Hepatocyte (in vitro differentiated cells): ENCODE data around the gene AP3D1. TPM values are rescaled to one million over a fixed set of nuclear protein-coding genes. Genes with fewer than 3 reads are reported as not detected.

Experiments
- DNase-seq: peaks from one replicate; pipeline ENCODE4 v3.0.0-alpha.2; 2016; ENCODE audit warnings: low spot score
- H2AFZ ChIP-seq: fragments of 200-600 bp; sonication (generic); 2 replicates; pipeline ENCODE4 v1.6.0; 2016; ENCODE audit warnings: antibody characterized with exemption, mild to moderate bottlenecking
- H3K27ac ChIP-seq: fragments of 200-600 bp; sonication (generic); 2 replicates; pipeline ENCODE4 v1.5.1; 2016; ENCODE audit warnings: mild to moderate bottlenecking
- H3K27me3 ChIP-seq: fragments of 200-600 bp; sonication (generic); 2 replicates; pipeline ENCODE4 v1.6.1; 2016
- H3K36me3 ChIP-seq: fragments of 200-600 bp; sonication (generic); replicated peaks from 2 replicates; pipeline ENCODE4 v1.5.1; 2016; ENCODE audit warnings: low read depth; ENCODE audit not compliant: insufficient read depth
- H3K4me1 ChIP-seq: fragments of 200-600 bp; sonication (generic); 2 replicates; pipeline ENCODE4 v1.5.1; 2016; ENCODE audit warnings: mild to moderate bottlenecking, moderate library complexity; ENCODE audit not compliant: insufficient read depth
- H3K4me2 ChIP-seq: fragments of 200-600 bp; sonication (generic); 2 replicates; pipeline ENCODE4 v1.6.0; 2016
- H3K4me3 ChIP-seq: fragments of 200-600 bp; sonication (generic); 2 replicates; pipeline ENCODE4 v1.5.1; 2016; ENCODE audit warnings: mild to moderate bottlenecking
- H3K79me2 ChIP-seq: fragments of 200-600 bp; sonication (generic); 2 replicates; pipeline ENCODE4 v1.6.0; 2017; ENCODE audit warnings: mild to moderate bottlenecking
- H3K9me2 ChIP-seq: fragments of 200-600 bp; sonication (generic); replicated peaks from 2 replicates; pipeline ENCODE4 v1.6.0; 2017; ENCODE audit warnings: mild to moderate bottlenecking; ENCODE audit not compliant: insufficient read depth
- H3K9me3 ChIP-seq: fragments of 200-600 bp; sonication (generic); 2 replicates; pipeline ENCODE4 v1.5.1; 2016; ENCODE audit warnings: low read depth, mild to moderate bottlenecking
- H4K20me1 ChIP-seq: fragments of 200-600 bp; sonication (generic); 2 replicates; pipeline ENCODE4 v1.6.0; 2016; ENCODE audit warnings: mild to moderate bottlenecking; ENCODE audit not compliant: insufficient read depth, poor library complexity, severe bottlenecking
- EZH2 ChIP-seq: fragments of 200-600 bp; sonication (generic); IDR thresholded peaks from 2 replicates; pipeline ENCODE4 v1.6.1; 2016; ENCODE audit warnings: antibody characterized with exemption, mild to moderate bottlenecking, borderline replicate concordance
- EZH2phosphoT487 ChIP-seq: fragments of 200-600 bp; sonication (generic); IDR thresholded peaks from one replicate; pipeline ENCODE4 v1.6.1; 2018; ENCODE audit warnings: antibody characterized with exemption, mild to moderate bottlenecking, low read depth, moderate library complexity; ENCODE audit not compliant: unreplicated experiment, severe bottlenecking
- WGBS: methylation state at CpG from one replicate; pipeline ENCODE4 v1.1.6; 2016; ENCODE audit warnings: low lambda C conversion rate; ENCODE audit errors: missing lambda C conversion rate; 5-methylcytosine and 5-hydroxymethylcytosine counted together
- polyA plus RNA-seq: library from polyadenylated mRNA; unstranded; fragments of >200 nt; fragmentation: Nextera tagmentation; extraction: Ambion mirVana; gene quantifications from 2 replicates; pipeline ENCODE4 v1.2.1, GENCODE V29; 2016
- total RNA-seq: library from RNA; depleted of rRNA; stranded (reverse); fragments of >200 nt; gene quantifications from 2 replicates; pipeline ENCODE4 v1.2.3, GENCODE V29; 2014
- TF ChIP-seq, protein P1 (sequence below): fragments of 200-600 bp; sonication (generic); IDR thresholded peaks from 2 replicates; pipeline ENCODE4 v1.5.1; 2016; ENCODE audit warnings: antibody characterized with exemption, mild to moderate bottlenecking; ENCODE audit not compliant: poor library complexity

The AP3D1 gene
- total and polyA plus RNA-seq, 2 experiments from 2014 or later = 102 to 108 TPM

DNA sequence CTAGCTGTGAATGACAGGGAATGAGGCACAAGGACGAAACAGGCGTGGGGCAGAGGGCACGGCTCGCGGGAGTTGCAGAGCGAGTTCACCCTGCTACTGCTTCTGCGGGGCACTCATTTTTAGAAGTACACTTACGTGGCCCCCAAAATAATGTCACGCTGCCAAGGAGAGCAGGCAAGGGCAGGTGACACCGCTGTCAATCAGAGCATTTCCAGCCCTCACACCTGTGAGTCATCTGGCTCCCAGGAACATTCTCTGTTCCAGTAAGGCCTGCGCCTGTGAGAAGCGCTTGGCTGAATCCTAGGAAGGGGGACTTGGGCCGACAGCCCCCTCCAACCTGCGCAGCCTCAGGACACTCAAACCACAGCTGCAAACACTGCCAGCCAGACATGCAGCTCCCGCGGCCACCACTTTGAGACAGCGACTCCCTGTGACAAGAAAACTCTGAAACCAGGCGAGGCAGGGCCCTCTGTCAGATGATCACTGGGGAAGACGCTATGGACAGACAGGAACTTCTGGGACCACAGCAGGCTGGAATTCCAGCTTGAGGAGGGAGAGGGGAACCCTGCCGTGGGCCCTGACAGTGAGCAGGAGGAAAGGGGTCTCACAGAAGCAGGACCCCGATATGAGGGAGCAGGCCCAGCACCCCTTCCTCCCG lies 25.1 kb upstream of the AP3D1 start:
- H3K9me2 ChIP-seq = no peaks in the 10 kb centered on the region
- H3K4me3 ChIP-seq = no peak overlapping the region
- no peak overlapping the region for H3K4me2 ChIP-seq
- TF ChIP-seq, protein P1, sequence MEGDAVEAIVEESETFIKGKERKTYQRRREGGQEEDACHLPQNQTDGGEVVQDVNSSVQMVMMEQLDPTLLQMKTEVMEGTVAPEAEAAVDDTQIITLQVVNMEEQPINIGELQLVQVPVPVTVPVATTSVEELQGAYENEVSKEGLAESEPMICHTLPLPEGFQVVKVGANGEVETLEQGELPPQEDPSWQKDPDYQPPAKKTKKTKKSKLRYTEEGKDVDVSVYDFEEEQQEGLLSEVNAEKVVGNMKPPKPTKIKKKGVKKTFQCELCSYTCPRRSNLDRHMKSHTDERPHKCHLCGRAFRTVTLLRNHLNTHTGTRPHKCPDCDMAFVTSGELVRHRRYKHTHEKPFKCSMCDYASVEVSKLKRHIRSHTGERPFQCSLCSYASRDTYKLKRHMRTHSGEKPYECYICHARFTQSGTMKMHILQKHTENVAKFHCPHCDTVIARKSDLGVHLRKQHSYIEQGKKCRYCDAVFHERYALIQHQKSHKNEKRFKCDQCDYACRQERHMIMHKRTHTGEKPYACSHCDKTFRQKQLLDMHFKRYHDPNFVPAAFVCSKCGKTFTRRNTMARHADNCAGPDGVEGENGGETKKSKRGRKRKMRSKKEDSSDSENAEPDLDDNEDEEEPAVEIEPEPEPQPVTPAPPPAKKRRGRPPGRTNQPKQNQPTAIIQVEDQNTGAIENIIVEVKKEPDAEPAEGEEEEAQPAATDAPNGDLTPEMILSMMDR = no peak
- TF ChIP-seq EZH2 (no peak), EZH2phosphoT487 (no peak)
- peaks cover 99% of the 10 kb centered on the region for H3K79me2 ChIP-seq
- peaks cover 36% of the 10 kb centered on the region for H4K20me1 ChIP-seq
- no peaks in the 10 kb centered on the region for H3K36me3 ChIP-seq
- H3K4me1 ChIP-seq = peaks cover 23% of the 10 kb centered on the region
- peak overlapping the region; percentile 65 for H3K27ac ChIP-seq
- peak; percentile 54 for DNase-seq
- no peak overlapping the region for H2AFZ ChIP-seq
- WGBS = 79% methylated on average over 22 of the region's 22 CpGs
- H3K9me3 ChIP-seq = no peaks in the 10 kb centered on the region
- H3K27me3 ChIP-seq = no peaks in the 10 kb centered on the region

GRCh38 chr19:2175742-2176141 lies 24.4 kb upstream of the AP3D1 start:
- TF ChIP-seq, protein P1 = no peak
- TF ChIP-seq EZH2 (no peak), EZH2phosphoT487 (no peak)
- DNase-seq = no peak
- WGBS = 90% methylated on average over 14 of the region's 14 CpGs
- Histone ChIP-seq H3K36me3 (no peaks in the 10 kb centered on the region), H3K9me2 (no peaks in the 10 kb centered on the region), H2AFZ (no peak overlapping the region), H3K4me3 (no peak overlapping the region), H3K27ac (no peak overlapping the region), H3K4me2 (no peak overlapping the region), H3K4me1 (peaks cover 30% of the 10 kb centered on the region), H3K27me3 (no peaks in the 10 kb centered on the region), H4K20me1 (peaks cover 36% of the 10 kb centered on the region), H3K9me3 (no peaks in the 10 kb centered on the region), H3K79me2 (peaks cover 99% of the 10 kb centered on the region)

- Histone ChIP-seq H3K4me1 (peaks cover 46% of the 10 kb centered on the region), H3K4me2 (no peak overlapping the region), H2AFZ (no peak overlapping the region), H3K27me3 (no peaks in the 10 kb centered on the region), H3K27ac (peak overlapping the region; percentile 95), H3K36me3 (no peaks in the 10 kb centered on the region), H3K79me2 (peaks cover 96% of the 10 kb centered on the region), H3K4me3 (no peak overlapping the region), H4K20me1 (peaks cover 29% of the 10 kb centered on the region), H3K9me2 (no peaks in the 10 kb centered on the region), H3K9me3 (no peaks in the 10 kb centered on the region)
- DNase-seq = no peak
- TF ChIP-seq, protein P1 = no peak
- TF ChIP-seq EZH2 = no peak
- no peak for TF ChIP-seq EZH2phosphoT487
- 86% methylated on average over 18 of the region's 18 CpGs for whole genome bisulfite sequencing
Observed at GRCh38 chr19:2173767-2174577, 22.6 kb upstream of the AP3D1 start.
